Neutrophil (primary cell): ENCODE data around the gene TMOD4.
"Not testable (repeated sequence)": the region's sequence is repeated elsewhere in the genome, so short reads cannot be mapped to it uniquely, and the experiment has no call there.

Experiments
- H3K27ac ChIP-seq: fragments of 200-600 bp; sonication (generic); 2 replicates; pipeline ENCODE4 v1.5.1; 2016; ENCODE audit warnings: mild to moderate bottlenecking, moderate library complexity
- H3K27me3 ChIP-seq: fragments of 200-600 bp; sonication (generic); 2 replicates; pipeline ENCODE4 v1.6.0; 2016; ENCODE audit warnings: mild to moderate bottlenecking
- H3K36me3 ChIP-seq: fragments of 200-600 bp; sonication (generic); 2 replicates; pipeline ENCODE4 v1.5.1; 2017
- H3K4me1 ChIP-seq, 2 experiments: fragments of 200-600 bp in 1 of 2; sonication (generic) in 1 of 2; 1 replicate in 1 of 2; 2 replicates in 1 of 2; pipeline versions ENCODE4 v1.5.1 to v1.6.1; 2013 to 2016; ENCODE audit warnings: low read depth in 1 of 2, low read length in 1 of 2, mild to moderate bottlenecking in 1 of 2, moderate library complexity in 1 of 2; ENCODE audit not compliant: control insufficient read depth in 1 of 2, insufficient read depth in 1 of 2
- H3K4me3 ChIP-seq, 2 experiments: fragments of 200-600 bp in 1 of 2; sonication (generic) in 1 of 2; 1 replicate in 1 of 2; 2 replicates in 1 of 2; pipeline ENCODE4 v1.5.1; 2013 to 2016; ENCODE audit warnings: low read depth in 1 of 2, low read length in 1 of 2, mild to moderate bottlenecking in 1 of 2, moderate library complexity in 1 of 2
- H3K9me3 ChIP-seq: fragments of 200-600 bp; sonication (generic); 2 replicates; pipeline ENCODE4 v1.5.1; 2016
- TF ChIP-seq, protein P1 (sequence below): fragments of 200-600 bp; sonication (generic); IDR thresholded peaks from 2 replicates; pipeline ENCODE4 v1.5.1; 2016; ENCODE audit warnings: antibody characterized with exemption

The TMOD4 gene

DNA sequence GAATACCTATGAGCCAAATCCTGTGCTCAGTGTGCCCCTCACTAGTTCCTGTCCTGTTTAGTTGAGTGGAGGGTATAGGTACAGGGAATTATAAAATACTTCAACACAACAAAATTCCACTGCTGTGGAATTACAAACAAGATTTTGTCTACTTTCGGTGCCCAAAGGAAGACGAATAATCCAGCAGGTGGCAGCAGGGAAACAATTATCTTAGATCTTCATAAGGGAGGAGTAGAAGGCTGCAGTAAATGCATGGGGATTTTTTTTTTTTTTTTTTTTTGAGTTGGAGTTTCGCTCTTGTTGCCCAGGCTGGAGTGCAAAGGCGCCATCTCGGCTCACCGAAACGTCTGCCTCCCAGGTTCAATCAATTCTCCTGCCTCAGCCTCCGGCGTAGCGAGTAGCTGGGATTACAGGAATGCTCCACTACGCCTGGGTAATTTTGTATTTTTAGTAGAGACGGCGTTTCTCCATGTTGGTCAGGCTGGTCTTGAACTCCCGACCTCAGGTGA, 20.6 kb upstream of the TMOD4 start:
- TF ChIP-seq, protein P1, sequence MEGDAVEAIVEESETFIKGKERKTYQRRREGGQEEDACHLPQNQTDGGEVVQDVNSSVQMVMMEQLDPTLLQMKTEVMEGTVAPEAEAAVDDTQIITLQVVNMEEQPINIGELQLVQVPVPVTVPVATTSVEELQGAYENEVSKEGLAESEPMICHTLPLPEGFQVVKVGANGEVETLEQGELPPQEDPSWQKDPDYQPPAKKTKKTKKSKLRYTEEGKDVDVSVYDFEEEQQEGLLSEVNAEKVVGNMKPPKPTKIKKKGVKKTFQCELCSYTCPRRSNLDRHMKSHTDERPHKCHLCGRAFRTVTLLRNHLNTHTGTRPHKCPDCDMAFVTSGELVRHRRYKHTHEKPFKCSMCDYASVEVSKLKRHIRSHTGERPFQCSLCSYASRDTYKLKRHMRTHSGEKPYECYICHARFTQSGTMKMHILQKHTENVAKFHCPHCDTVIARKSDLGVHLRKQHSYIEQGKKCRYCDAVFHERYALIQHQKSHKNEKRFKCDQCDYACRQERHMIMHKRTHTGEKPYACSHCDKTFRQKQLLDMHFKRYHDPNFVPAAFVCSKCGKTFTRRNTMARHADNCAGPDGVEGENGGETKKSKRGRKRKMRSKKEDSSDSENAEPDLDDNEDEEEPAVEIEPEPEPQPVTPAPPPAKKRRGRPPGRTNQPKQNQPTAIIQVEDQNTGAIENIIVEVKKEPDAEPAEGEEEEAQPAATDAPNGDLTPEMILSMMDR, result no peak
- Histone ChIP-seq H3K27ac (no peak overlapping the region), H3K36me3 (no peaks in the 10 kb centered on the region), H3K4me3 (no peak overlapping the region), H3K27me3 (peaks cover 34% of the 10 kb centered on the region), H3K9me3 (no peaks in the 10 kb centered on the region), H3K4me1 (peaks cover 19 to 22% of the 10 kb centered on the region in 2 experiments)

DNA sequence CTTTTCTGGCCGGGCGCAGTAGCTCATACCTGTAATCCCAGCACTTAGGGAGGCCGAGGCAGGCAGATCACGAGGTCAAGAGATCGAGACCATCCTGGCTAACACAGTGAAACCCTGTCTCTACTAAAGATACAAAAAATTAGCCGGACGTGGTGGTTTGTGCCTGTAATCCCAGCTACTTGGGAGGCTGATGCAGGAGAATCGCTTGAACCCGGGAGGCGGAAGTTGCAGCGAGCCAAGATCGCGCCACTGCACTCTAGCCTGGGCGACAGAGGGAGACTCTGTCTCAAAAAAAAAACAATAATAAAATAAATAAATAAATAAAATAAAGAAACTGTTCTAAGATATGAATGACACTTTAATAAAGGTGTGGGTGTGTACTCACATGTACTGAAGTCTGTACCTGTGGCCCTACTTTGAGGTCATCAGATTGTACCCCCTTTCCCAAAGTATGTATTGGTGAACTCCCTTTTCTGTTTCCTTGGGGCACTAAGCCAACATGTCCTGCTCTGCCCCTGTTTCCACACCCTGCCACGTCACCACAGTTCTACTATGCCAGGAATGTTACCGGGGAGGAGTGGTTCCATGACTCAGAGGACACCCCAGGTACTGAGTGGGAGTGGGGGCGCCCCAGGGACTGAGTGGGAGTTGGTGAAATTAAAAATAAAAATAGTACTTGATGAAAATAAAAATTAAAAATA, 19.3 kb upstream of the TMOD4 start:
- H3K4me3 ChIP-seq, H3K36me3 ChIP-seq, H3K9me3 ChIP-seq, H3K27ac ChIP-seq: not testable (repeated sequence)
- H3K4me1 ChIP-seq, result peaks cover 18 to 22% of the 10 kb centered on the region in 2 experiments
- peaks cover 34% of the 10 kb centered on the region for H3K27me3 ChIP-seq

GRCh38 chr1:151193856-151194255, 18.1 kb upstream of the TMOD4 start:
- Histone ChIP-seq H3K4me3 (no peak overlapping the region), H3K4me1 (peaks cover 14 to 23% of the 10 kb centered on the region in 2 experiments), H3K27ac (no peak overlapping the region), H3K36me3 (no peaks in the 10 kb centered on the region), H3K27me3 (peaks cover 34% of the 10 kb centered on the region), H3K9me3 (no peaks in the 10 kb centered on the region)
- TF ChIP-seq, protein P1, result no peak

DNA sequence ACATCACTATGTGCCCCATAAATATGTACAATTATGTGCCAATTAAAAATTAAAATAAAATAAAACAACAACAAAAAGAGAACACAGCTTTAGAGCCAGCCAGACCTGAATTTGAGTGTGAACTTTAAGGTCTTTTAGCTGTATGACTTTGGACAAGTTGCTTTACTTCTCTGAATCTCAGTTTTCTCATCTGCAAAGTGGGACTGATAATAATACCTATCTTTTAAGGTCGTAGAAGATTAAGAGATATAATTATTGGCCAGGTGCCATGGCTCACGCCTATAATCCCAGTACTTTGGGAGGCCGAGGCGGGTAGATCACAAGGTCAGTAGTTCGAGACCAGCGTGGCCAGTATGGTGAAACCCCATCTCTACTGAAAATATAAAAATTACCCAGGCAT, 17.5 kb upstream of the TMOD4 start:
- H3K9me3 ChIP-seq, result no peaks in the 10 kb centered on the region
- peaks cover 16 to 25% of the 10 kb centered on the region in 2 experiments for H3K4me1 ChIP-seq
- peaks cover 34% of the 10 kb centered on the region for H3K27me3 ChIP-seq
- no peaks in the 10 kb centered on the region for H3K36me3 ChIP-seq
- H3K27ac ChIP-seq, result no peak overlapping the region
- TF ChIP-seq, protein P1, result no peak
- H3K4me3 ChIP-seq, result no peak overlapping the region

GRCh38 chr1:151192047-151192446, 16.3 kb upstream of the TMOD4 start:
- Histone ChIP-seq H3K27me3 (peaks cover 34% of the 10 kb centered on the region), H3K36me3 (no peaks in the 10 kb centered on the region), H3K9me3 (no peaks in the 10 kb centered on the region), H3K4me3 (no peak overlapping the region), H3K27ac (no peak overlapping the region), H3K4me1 (peaks cover 10 to 17% of the 10 kb centered on the region in 2 experiments)
- TF ChIP-seq, protein P1, result no peak

- H3K4me3 ChIP-seq, result peak within 1 kb of the TSS; percentile 67 to 79
- H3K27me3 ChIP-seq, result peaks cover 29% of the 10 kb centered on the region
- H3K9me3 ChIP-seq, result no peaks in the 10 kb centered on the region
- peaks cover 10 to 17% of the 10 kb centered on the region in 2 experiments for H3K4me1 ChIP-seq
- peaks cover 10% of the 10 kb centered on the region for H3K36me3 ChIP-seq
- TF ChIP-seq, protein P1, result peak; percentile 58
- peak within 1 kb of the TSS; percentile 84 for H3K27ac ChIP-seq
Observed at GRCh38 chr1:151189637-151190445, 14.1 kb upstream of the TMOD4 start, which contains the start of gene VPS72. VPS72 (minus strand) TSS chr1:151190197; CDS start chr1:151190121, 76 bp downstream.

- Histone ChIP-seq H3K36me3 (peaks cover 22% of the 10 kb centered on the region), H3K4me1 (peaks cover 10 to 17% of the 10 kb centered on the region in 2 experiments), H3K27me3 (peaks cover 17% of the 10 kb centered on the region)
- not testable (repeated sequence) for H3K4me3 ChIP-seq, H3K27ac ChIP-seq, H3K9me3 ChIP-seq
Observed at GRCh38 chr1:151188667-151189066, 12.9 kb upstream of the TMOD4 start.
